GM21515 (cell line): ENCODE measurements around the gene DIPK1B.

Source experiments
- ATAC-seq: cut with Tn5 transposase; IDR thresholded peaks from one replicate; pipeline ENCODE4 v1.9.1; 2021; ENCODE audit not compliant: unreplicated experiment

Gene DIPK1B

DNA sequence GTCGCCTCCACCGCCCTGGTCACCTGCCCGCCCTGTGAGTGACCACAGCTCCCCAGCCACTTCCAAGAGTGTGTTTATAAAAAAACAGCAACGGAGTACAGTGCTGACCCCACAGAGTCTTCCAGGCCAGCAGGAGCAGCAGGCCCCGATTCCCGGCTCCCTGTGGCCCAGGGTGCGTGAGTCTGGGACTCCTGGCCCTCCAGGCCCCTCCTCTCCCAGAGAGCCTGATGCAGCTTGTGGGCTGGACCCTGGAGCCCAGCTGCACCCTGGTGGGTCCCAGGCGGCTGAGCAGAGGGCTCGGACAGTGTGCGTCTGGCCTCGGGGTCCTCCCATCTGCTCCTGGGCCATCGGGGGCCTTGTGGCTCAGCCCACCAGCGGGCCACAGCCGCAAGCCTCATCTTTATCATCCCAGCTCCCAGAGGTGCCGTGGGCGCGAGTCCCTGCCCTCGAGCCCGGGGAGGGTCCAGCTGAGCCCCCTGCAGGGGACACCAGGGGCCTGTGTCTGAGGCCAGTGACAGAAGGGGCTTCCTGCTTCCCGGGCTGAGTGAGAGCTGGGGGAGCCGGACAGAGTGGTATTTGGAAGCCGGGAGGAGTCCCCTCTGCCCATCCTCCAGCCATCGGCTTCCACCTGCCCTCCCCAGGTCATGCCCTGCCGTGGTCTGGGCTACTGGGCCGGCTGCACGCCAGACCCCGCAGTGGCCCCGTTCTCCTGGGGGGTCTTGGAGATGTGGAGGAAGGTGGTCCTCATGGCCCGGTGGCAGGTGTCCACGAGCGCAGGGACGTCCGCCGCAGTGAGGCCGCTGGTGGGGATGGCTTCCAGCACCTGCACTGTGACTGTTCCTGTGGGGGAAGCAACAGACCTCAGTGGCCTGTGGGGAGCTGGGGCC, 39.0 kb upstream of the DIPK1B start:
- ATAC-seq, result no peak

DNA sequence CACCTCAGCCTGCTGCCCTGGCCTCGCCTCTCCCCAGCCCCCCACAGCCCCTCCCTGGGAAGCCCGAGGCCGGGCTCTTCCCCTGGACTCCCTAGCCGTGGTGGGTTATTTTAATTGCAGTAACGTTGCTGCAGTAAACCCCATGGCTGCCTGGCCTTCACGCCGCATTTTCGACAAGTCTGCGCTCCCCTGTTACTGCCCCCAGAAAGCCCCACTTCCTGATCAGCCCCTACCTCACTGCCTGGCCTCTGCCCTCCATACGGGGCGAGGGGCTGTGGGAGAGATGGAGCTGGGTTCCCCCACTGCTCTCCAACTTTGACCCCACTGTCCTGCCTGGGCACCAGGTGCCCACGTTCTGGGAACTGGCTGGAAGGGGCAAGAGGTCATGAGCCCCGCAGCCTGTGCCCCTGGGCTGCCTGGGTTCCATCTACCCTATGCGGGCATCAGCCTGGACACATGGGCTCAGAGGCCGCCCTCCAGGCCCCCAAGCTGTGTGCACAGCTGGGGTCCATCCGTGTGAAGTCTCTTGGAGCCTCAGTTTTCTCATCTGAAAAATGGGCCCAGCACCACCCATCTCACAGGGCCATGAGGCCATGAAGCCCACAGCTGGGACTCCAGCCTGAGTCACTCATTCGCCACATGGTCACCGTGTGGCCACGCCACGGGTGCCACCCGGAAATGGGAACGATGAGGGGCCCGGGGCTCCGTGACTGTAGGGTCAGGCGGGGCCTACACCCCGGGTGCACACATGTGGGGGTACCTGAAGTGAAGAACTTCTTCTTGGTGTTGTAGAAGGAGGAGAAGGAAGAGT, 38.2 kb upstream of the DIPK1B start:
- no peak for ATAC-seq

DNA sequence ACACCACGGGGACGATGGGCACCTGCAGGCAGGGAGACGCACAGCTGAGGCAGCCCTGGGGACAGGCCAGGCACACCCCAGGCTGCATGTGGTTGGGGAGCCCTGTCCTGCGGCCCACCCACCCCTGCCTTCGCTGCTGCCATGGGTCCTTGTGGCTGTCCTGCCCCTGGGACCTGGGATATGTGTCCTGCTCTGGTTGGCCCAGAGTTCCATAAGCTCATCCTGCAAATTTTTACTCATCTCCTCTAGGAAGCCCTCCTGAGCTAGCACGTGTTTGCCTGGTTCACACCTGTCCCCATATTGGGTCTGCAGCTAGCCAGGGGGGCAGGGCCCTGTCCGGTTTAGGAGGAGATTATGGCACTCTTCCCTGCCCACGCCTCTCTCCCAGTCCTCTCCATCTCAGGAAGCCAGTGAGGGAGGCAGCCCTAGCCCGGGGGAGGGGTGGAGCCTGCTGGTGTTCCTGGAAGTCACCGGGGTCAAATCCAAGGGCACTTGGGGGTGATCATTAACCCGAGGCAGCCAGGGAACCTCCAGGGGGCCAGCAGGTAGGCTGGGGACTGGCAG, 37.5 kb upstream of the DIPK1B start:
- no peak for ATAC-seq

DNA sequence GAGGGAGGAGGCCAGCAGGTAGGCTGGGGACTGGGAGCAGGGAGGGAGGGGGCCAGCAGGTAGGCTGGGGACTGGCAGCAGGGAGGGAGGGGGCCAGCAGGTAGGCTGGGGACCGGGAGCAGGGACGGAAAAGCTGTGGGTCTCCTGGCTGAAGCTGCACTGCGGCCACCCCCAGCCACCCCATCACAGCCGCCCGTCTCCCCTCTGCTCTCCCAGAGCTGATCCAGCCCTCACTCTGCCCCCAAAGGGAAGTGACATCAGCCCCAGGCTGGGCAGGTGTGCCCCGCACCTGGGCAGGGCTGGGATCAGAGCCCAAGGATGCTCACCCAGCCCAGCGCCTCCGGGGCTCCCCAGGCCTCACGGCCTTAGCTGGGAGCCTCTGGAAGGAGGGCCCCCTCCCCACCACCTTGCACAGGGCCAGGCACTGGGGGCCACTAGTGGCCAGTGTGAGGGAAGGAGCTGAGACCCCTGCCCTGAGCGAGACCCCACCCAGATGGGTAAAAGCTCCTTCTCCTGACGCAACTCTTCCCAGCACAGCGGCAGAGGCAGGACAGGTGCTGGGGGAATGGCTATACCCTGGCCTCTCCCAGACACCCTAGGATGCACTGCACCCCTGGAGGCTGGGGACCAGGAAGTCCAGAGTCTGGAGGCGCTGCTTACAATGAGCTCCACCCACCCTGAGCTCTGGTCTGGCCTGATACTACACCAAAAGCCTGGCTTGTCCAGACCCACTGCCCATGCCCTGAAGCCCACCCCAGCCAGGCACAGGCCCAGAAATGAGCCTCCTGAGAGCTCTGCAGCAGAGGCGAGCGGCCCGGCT, 36.7 kb upstream of the DIPK1B start:
- ATAC-seq, result no peak

DNA sequence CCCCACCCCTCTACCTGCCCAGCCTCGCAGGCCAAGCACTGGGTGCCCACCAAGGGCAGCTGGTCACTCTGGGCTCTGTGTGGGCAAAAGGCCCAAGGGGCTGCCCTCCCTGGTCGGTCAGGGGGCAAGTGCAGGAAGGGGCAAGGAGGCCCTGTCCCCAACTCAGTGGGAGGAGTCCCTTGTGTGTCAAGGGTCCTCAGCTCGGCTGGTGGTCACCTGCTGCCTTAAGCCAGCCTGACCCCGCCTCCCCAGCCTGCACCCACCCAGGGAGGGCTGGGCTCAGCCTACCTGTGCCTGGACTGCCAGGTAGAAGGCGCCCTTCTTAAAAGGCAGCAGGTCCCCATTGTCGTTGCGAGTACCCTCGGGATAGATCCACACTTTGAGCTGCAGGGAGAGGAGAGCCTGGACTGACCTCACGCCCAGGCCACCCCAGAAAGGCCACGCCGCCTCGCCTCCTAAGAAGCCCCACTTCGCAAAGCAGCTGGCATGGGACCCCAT, 36.0 kb upstream of the DIPK1B start:
- ATAC-seq, result no peak

DNA sequence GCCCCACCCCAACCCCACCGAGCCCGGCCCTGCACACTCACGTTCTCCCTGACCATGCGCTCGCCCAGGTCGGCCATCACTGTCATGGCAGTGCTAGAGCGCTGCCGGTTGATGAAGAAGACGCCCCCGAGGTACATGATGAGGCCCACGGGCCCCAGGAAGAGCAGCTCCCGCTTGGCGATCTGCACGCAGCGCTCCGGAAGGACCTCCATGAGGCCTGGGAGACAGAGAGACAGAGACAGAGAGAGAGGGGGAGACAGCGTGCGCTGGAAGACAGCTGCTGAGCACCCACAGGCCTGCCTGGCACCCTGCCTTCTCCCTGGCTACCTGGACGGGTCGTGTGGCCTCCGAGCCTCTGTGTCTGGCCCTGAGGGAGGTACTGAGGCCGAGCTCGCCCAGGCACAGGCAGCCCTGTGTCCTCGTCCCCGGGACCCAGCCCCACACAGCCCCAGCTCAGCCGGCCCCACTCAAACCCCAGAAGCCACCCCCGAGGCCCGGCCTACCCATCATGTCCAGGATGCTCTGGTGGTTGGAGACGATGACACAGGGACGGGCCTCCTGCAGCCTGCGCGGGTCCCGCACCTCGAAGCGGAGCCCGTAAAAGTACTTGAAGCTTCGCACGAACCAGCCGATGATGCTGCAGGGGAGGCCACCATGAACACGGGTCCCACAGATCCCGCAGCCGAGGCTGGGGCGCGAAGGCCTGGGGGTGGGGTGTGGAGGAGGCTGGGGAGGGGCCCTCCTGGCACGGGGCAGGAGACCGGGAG, 35.3 kb upstream of the DIPK1B start:
- ATAC-seq, result no peak

DNA sequence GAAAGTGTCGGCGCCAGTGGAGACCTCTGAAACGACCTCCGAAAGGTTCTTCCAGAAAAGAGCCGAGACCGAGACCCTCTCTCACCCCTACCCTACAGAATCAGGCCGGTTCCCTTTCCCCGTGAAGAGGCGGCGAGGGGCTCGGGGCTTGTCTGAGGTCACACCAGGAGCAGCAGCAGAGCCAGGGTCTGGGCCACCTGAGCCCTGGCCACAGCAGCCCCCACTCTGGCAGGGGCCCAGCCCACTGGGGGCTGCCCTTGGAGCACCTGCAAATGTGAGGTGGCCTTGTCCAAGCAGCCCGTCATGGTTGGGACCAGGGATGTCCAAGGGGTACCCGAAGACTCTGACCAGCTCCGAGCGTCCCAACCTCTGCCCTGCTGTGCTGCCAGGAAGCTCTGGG, 34.3 kb upstream of the DIPK1B start:
- no peak for ATAC-seq

DNA sequence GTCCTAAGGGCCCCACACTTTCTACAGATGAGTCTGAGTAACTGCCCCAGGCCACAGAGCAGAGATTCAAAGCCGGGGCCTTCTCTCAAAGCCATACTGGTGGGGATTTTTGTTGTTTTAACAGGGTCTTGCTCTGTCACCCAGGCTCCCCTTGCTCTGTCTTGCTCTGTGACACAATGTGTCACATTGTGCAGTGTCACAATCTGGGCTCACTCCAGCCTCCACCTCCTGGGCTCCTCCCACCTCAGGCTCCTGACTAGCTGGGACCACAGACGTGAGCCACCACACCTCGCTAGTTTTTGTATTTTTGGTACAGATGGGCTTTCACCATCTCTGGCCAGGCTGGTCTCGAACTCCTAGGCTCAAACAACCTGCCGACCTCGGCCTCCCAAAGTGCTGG, 33.7 kb upstream of the DIPK1B start:
- no peak for ATAC-seq

DNA sequence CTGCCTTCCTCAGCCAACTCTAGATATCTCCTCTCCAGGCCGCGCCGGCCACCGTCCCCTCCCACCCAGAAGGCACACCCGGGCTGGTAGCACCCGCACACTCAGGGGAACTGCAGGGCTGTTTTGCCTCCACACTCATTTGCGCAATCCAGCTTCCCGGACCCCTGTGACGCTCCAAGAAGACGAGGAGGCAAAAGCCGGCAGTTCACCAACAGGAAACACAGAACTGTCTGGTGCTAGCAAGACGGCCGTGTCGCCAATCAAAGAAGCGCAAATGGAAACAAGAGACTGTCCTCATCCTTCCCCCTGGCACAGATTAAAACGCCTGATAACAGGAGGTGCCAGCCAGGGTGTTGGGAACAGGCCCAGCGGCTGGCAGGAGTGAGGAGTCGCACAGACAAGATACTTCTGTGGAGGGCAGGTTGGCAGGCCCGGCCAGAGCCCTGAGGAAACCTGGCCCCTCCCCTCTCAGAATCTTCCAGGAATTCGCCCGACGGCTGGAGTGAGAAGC, 32.9 kb upstream of the DIPK1B start:
- ATAC-seq, result no peak

DNA sequence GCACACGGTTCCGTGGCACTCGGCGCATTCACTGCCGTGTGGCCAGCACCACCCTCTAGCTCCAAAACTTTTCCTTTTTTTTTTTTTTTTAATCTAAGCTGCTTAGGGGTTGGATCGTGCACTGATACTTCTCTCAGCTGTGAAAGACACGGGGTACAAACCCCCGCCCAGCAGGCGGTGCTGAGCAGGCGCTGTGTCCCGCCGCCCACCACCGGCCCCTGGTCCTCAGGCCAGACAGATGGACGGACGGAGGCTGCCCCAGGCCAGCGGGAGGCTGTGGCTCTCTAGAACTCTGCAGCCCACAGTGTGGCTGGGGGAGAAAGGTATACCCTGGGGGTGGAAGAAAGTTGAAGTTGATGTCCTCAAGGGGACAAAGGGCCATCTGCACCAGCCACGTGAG, 31.3 kb upstream of the DIPK1B start:
- ATAC-seq, result no peak

DNA sequence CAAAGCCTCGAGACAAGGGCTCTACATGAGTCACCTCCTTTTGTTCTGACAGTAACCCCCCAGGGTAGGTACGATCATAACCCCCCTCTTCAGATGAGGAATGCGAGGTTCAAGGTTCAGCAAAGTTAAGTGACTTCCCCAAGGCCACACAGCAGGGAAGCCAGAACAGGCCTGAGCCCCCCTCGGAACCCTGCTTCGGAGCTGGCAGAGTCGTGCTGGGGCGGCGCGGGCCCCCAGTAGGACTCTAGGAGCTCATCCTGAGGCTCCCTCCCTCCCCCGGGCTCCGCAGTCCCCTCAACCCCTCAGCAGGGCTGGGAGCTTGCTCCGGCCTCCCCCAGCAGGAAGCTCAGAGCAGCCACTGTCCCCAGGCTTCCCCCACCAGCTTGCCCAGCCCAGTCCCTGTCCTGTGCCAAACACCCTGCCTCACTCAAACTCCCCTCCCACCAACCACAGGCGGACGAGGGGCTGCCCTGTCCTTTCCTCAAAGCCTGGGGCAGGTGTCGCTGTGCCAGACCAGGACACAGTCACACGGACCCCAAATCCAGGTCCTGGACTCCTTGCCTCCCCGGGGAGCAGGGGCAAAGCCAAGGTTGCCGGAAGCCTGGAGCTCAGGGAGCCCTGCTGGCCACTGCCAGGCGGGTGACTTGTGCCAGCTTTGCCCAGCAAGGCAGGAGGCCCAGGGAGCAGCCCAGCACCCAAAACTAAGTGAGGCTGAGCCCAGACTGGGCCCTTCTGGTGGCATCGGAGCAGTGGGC, 30.2 kb upstream of the DIPK1B start:
- ATAC-seq, result no peak

DNA sequence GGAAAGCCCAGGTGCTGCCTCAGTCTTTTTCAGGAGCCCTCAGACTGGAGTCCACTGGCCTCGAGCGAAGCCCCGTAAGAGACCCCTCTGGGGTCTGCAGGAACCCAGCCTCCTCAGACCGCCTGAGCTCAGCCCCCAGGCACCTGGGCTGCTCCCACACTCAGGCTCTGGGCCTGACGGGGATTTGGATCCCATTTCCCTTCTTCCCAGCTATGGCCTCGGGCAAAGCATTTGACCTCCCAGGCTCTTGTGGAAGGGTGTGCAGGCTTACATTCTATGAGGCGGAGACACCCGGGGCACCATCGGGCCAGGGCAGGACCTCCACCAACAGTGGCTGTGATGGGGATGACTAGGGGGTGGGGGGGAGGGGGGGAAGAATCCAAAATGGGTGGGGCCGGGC, 29.7 kb upstream of the DIPK1B start:
- no peak for ATAC-seq

DNA sequence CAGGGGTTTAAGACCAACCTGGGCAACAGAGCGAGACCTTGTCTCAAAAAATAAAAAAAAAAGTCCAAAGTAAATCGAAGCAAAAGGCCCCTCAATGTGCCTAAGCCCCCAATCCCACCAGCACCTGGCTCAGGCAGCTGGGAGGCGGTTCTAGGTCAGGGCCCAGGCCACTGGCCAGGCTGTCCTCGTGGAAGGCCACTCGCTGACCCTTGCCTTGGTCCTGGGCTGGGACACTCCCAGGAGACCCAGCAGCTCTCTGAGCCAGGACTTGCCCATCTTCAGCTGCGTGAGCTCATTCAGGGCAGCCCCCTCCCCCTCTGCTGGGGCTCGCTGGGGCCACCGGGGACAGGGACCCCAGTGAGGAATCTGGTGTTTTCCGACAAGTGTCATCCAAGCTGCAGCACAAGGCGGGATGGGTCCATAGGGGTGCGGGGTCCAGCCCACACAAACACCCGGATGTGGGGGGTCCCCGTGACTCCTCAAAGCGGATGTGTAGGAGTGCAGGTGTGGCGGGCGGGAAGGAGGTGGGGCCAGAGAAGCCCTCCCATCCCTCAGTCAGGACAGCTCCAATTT, 29.1 kb upstream of the DIPK1B start:
- no peak for ATAC-seq

DNA sequence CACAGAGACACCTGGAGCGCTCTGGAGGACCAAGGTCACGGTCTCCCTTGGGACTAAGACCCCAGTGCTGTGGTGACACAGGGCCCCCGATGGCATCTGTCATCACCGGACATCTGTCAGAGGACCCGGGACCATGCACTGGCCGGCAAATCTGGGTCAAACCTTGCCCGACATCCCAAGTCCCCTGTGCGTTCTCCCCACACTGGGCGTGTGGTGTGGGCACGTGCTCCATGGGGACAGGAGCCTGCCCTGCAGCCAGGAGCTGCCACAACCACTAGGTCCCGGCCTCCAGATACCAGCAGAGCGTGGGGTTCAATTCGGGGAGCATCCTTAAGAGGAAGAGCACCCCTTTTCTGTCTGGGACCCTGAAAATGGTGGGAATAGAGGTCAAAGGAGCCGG, 28.6 kb upstream of the DIPK1B start:
- no peak for ATAC-seq

DNA sequence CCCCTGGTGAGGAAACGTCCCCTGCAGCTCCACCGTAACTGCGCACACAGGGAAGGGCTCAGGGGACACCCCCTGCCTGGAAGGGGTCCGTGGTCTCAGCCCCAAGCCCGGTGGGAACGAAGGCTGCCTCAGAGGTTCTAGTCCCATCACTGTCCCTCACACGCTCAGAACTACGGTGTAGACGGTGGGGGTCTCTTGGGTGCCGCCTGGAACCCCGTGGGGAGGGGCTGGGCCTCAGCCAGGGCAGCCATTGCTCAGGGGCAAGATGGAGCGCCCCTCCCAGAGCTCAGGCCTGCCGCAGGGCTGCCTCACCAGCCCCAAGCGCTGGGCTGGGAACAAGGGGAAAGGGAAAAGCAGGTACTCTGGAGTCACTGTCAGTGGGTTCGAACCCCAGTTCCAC, 28.0 kb upstream of the DIPK1B start:
- ATAC-seq, result no peak

DNA sequence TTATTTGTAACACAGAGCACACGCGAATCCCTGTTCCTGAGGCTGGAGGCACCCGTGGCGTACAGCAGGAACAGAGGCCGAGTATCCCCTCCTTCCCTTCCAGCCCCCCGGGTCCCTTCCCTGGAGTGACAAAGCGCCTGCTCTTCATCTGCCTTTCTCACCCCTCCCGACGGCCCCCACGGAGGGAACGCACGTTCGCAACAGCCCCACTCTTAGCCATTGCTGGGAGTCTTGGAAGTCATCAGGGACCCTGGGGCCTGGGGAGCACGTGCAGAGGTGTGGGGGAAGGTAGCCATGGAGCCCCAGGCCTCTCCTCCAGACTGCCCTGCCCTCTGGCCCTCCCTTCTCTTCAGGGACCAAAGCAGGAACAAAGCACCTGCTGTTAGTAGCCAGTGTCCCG, 27.6 kb upstream of the DIPK1B start:
- ATAC-seq, result no peak

DNA sequence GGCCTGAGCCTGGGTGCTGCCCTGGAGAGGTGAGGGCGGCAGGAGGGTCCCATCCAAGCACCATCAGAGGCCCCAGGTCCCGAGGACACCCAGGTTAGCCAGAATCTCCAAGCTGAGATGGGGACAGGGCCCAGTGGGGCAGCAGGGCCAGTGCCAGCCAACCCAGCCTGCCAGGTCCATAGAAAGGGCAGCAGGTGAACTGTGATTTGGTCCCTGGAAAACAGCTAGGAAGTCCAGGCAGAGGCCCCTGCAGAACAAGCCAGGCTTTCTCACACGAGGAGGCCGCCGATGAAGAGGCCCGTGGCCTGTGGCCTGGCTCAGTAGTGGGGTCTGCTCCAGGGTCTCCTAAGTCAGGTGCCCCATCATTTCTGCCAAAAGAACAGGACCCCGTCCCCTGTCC, 27.2 kb upstream of the DIPK1B start:
- no peak for ATAC-seq

DNA sequence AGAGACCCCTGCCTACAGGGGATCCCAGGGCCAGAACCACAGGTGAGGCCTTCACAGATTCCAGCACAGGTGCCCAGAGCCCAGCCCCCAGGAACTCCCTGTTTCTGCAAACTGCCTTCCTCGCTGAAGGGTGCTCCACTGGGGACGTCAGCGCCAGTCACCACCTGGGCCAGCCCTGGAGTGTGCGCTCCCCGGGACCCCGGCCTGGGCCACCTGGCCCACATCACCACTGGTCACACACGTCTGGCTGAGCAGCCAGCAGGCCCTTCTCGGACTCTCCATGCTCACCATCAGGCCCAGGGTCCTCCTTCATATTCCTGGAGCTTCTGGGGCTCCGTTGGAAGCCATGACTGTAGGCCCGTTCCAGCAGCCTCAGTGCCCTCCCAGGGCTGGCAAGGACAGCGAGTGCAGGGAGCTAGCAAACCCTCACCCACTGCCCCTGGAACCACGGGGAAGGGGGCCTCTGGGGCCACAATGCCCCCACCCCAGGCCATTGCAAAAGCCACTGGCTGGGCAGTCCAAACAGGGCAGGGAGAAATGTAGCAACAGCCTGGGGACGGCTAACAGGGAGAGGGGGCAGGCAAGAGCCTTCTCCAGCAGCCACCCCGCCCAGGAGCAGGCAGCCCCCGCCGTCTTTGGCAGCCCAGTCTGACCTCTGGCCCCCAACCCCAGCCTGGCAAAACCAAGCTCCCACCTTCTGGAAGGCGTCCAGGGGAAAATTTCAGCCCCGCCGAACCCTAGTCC, 26.4 kb upstream of the DIPK1B start:
- ATAC-seq, result no peak

DNA sequence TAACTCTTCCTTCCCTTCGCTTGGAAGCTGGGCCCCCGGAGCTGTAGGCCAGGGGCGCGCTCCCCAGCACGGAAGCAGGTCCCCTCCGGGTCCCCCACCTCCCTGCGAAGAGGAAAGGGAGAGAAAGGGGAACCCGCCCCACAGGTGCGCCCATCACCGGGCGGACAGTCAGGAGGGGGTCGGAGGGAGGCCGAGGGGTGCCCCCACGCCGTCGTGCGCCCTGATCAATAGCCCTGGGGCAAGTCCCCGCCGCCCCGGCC, 25.9 kb upstream of the DIPK1B start:
- no peak for ATAC-seq
